ENCODE results near the gene FOLR2. TPM values are rescaled to one million over a fixed set of nuclear protein-coding genes. Genes with fewer than 3 reads are reported as not detected.

Gene FOLR2
- total RNA-seq, 1 experiment from 2014 or later: not detected

- H3K9ac ChIP-seq (ENCODE audit: low read length): no peak overlapping the region
- ChIA-PET POLR2A (no interaction called here), CTCF (no interaction called here), RAD21 (ENCODE audit: low non-redundant PET in 1 of 2, low total read pairs in 2 of 2, uncharacterized antibody in 2 of 2, unreplicated experiment in 2 of 2) (no interaction called here)
- ATAC-seq: no peak
- H3K36me3 ChIP-seq (ENCODE audit: control insufficient read depth in 1 of 2, insufficient read depth in 2 of 2, low read length in 2 of 2): peaks cover 5 to 9% of the 10 kb centered on the region in 2 experiments; a peak in 3 of 4 replicates
- TF ChIP-seq, protein P1, sequence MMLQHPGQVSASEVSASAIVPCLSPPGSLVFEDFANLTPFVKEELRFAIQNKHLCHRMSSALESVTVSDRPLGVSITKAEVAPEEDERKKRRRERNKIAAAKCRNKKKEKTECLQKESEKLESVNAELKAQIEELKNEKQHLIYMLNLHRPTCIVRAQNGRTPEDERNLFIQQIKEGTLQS (IDR thresholded peaks at IDR 0.05): no peak
- TF ChIP-seq TCF7L2 (IDR thresholded peaks at IDR 0.05; ENCODE audit: borderline replicate concordance, extremely low read depth, insufficient read depth, insufficient read length) (no peak), JUND (IDR thresholded peaks at IDR 0.05) (no peak), ELF1 (IDR thresholded peaks at IDR 0.05; ENCODE audit: borderline replicate concordance, low read depth) (no peak), SRF (IDR thresholded peaks at IDR 0.05; ENCODE audit: low read depth) (no peak), ZNF274 (IDR thresholded peaks at IDR 0.05; ENCODE audit: low read depth, low read length) (no peak), EGR1 (IDR thresholded peaks at IDR 0.05; ENCODE audit: low read depth) (no peak), SIN3A (IDR thresholded peaks at IDR 0.05; ENCODE audit: low read depth) (no peak), EZH2phosphoT487 (IDR thresholded peaks at IDR 0.05; ENCODE audit: borderline replicate concordance) (no peak), RAD21 (IDR thresholded peaks at IDR 0.05; ENCODE audit: low read depth) (no peak), YY1 (IDR thresholded peaks at IDR 0.05; ENCODE audit: extremely low read depth, insufficient replicate concordance, low read depth, low read length) (no peak), SP1 (IDR thresholded peaks at IDR 0.05; ENCODE audit: low read depth) (no peak), MAX (IDR thresholded peaks at IDR 0.05) (no peak)
- TF ChIP-seq, protein P2, sequence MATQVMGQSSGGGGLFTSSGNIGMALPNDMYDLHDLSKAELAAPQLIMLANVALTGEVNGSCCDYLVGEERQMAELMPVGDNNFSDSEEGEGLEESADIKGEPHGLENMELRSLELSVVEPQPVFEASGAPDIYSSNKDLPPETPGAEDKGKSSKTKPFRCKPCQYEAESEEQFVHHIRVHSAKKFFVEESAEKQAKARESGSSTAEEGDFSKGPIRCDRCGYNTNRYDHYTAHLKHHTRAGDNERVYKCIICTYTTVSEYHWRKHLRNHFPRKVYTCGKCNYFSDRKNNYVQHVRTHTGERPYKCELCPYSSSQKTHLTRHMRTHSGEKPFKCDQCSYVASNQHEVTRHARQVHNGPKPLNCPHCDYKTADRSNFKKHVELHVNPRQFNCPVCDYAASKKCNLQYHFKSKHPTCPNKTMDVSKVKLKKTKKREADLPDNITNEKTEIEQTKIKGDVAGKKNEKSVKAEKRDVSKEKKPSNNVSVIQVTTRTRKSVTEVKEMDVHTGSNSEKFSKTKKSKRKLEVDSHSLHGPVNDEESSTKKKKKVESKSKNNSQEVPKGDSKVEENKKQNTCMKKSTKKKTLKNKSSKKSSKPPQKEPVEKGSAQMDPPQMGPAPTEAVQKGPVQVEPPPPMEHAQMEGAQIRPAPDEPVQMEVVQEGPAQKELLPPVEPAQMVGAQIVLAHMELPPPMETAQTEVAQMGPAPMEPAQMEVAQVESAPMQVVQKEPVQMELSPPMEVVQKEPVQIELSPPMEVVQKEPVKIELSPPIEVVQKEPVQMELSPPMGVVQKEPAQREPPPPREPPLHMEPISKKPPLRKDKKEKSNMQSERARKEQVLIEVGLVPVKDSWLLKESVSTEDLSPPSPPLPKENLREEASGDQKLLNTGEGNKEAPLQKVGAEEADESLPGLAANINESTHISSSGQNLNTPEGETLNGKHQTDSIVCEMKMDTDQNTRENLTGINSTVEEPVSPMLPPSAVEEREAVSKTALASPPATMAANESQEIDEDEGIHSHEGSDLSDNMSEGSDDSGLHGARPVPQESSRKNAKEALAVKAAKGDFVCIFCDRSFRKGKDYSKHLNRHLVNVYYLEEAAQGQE (IDR thresholded peaks at IDR 0.05; ENCODE audit: low read depth): no peak
- TF ChIP-seq, protein P3, sequence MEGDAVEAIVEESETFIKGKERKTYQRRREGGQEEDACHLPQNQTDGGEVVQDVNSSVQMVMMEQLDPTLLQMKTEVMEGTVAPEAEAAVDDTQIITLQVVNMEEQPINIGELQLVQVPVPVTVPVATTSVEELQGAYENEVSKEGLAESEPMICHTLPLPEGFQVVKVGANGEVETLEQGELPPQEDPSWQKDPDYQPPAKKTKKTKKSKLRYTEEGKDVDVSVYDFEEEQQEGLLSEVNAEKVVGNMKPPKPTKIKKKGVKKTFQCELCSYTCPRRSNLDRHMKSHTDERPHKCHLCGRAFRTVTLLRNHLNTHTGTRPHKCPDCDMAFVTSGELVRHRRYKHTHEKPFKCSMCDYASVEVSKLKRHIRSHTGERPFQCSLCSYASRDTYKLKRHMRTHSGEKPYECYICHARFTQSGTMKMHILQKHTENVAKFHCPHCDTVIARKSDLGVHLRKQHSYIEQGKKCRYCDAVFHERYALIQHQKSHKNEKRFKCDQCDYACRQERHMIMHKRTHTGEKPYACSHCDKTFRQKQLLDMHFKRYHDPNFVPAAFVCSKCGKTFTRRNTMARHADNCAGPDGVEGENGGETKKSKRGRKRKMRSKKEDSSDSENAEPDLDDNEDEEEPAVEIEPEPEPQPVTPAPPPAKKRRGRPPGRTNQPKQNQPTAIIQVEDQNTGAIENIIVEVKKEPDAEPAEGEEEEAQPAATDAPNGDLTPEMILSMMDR (IDR thresholded peaks at IDR 0.05 in 2 of 3, conservative IDR thresholded peaks at IDR 0.05 in 1 of 3; ENCODE audit: borderline replicate concordance in 1 of 3, insufficient read depth in 1 of 3, low read depth in 2 of 3, low read length in 2 of 3): no peak
- TF ChIP-seq, protein P4, sequence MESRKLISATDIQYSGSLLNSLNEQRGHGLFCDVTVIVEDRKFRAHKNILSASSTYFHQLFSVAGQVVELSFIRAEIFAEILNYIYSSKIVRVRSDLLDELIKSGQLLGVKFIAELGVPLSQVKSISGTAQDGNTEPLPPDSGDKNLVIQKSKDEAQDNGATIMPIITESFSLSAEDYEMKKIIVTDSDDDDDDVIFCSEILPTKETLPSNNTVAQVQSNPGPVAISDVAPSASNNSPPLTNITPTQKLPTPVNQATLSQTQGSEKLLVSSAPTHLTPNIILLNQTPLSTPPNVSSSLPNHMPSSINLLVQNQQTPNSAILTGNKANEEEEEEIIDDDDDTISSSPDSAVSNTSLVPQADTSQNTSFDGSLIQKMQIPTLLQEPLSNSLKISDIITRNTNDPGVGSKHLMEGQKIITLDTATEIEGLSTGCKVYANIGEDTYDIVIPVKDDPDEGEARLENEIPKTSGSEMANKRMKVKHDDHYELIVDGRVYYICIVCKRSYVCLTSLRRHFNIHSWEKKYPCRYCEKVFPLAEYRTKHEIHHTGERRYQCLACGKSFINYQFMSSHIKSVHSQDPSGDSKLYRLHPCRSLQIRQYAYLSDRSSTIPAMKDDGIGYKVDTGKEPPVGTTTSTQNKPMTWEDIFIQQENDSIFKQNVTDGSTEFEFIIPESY (IDR thresholded peaks at IDR 0.05; ENCODE audit: extremely low read depth, insufficient replicate concordance, low read length): no peak
- no TSS peak for BruUV-seq (replicated peaks)
- H4K20me1 ChIP-seq (ENCODE audit: insufficient read depth): no peaks in the 10 kb centered on the region
- no peak overlapping the region for H3K4me3 ChIP-seq (replicated peaks in 1 of 2; ENCODE audit: low read depth in 1 of 2, low read length in 2 of 2)
- H3K4me2 ChIP-seq (ENCODE audit: low read length): no peak overlapping the region
- H3K9me3 ChIP-seq (ENCODE audit: control insufficient read depth in 1 of 2, insufficient read depth in 1 of 2, low read depth in 1 of 2, low read length in 2 of 2): no peaks in the 10 kb centered on the region
- no peaks in the 10 kb centered on the region for H3K79me2 ChIP-seq (ENCODE audit: insufficient read depth, low read length)
- no peaks in the 10 kb centered on the region for H3K9me2 ChIP-seq (ENCODE audit: insufficient read depth)
- intact Hi-C loops (cut with micrococcal nuclease): no loop called here
- DNase-seq (ENCODE audit: low read depth, low spot score): no peak
- no peak overlapping the region for H3K27ac ChIP-seq (ENCODE audit: low read depth, low read length)
- H3K4me1 ChIP-seq (ENCODE audit: control insufficient read depth in 1 of 2, insufficient read depth in 2 of 2, low read length in 2 of 2): peaks cover 0 to 4% of the 10 kb centered on the region in 2 experiments; a peak in 1 of 4 replicates
- no peaks in the 10 kb centered on the region for H3K27me3 ChIP-seq (ENCODE audit: insufficient read depth, low read length)
- H2AFZ ChIP-seq (ENCODE audit: low read depth, low read length, poor library complexity, severe bottlenecking): no peak overlapping the region
Observed at GRCh38 chr11:72236083-72236697, 19.6 kb downstream of the FOLR2 start.
